ENCODE results near the gene MSANTD1. TPM values are rescaled to one million over a fixed set of nuclear protein-coding genes. Genes with fewer than 3 reads are reported as not detected.

MSANTD1 gene
- total and polyA plus RNA-seq, 8 donors: 0.31 to 5.8 (median 2.6) TPM; not detected in 2

DNA sequence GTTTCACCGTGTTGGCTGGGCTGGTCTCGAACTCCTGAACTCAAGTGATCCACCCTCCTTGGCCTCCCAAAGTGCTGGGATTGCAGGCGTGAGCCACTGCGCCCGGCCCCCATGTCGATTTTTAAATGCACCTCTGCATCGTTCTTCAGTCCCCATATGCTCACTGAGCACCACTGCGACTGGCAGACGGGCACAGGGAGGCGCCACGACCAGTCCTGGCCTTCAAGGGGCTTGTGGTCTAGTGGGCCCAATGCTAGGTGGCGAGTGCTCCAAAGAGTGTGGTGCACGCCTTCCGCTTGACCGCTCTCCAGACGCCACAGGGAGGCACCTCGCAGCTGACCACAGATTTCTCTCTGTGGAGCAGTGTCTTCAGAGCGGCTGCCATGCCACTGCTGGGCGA is 11.7 kb upstream of the MSANTD1 start:
- H3K36me3 ChIP-seq: peaks cover 60 to 99% (median 96%) of the 10 kb centered on the region in 4 donors
- no peak overlapping the region for H3K4me3 ChIP-seq
- no peak overlapping the region for H3K27ac ChIP-seq
- no peak for DNase-seq
- H3K4me1 ChIP-seq: peaks cover 6 to 21% (median 9%) of the 10 kb centered on the region in 4 donors
- H3K27me3 ChIP-seq: no peaks in the 10 kb centered on the region
- no peaks in the 10 kb centered on the region for H3K9me3 ChIP-seq
- WGBS, 5 donors: 94 to 97% (median 96%) methylated on average over 18 to 19 of the region's 19 CpGs
- no peak for TF ChIP-seq POLR2AphosphoS5 (IDR thresholded peaks at IDR 0.05)
- no peak for TF ChIP-seq EP300 (IDR thresholded peaks at IDR 0.05)
- no peak for TF ChIP-seq POLR2A (IDR thresholded peaks at IDR 0.05)
- TF ChIP-seq CTCF (IDR thresholded peaks at IDR 0.05): no peak
- intact Hi-C loops (cut with DNase I; ENCODE audit: low total_unique reads): no loop called here

DNA sequence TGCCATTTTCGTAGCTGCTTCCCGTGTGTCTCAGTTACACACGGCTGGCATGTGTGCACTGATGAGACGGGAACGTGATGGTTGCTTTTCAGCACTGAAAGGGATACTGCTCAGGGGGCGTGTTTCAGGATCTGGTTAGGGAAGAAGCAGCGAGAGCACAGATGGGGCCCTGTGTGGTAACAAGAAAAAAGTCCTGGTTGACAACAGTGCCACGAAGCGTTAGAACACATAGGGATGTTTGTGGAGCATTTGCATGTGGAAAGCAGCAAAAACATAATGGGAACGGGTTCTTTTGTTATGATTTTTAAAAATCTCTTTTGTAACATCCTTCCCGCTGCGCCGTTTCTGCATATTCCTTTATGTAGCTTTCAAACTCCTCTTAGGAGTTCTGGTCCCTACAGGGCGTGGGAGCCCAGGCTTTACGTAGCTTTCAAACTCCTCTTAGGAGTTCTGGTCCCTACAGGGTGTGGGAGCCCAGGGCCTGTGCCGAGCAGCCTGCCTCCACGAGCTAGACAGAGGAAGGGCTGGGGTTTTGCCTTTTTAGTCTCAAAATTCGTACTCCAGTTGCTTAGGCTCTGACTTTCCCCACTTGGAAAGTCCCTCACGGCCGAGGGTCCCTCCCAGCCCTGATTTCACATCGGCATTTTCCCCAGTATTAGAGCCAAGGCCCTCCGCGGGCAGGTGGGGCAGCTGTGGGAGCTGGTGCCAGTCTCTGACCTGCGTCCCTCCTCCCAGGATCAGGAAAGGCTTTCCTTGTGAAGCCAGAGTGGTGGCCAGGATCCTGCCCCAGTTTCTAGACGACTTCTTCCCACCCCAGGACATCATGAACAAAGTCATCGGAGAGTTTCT is 11.0 kb upstream of the MSANTD1 start:
- Histone ChIP-seq H3K27ac (no peak overlapping the region), H3K27me3 (no peaks in the 10 kb centered on the region), H3K9me3 (no peaks in the 10 kb centered on the region), H3K36me3 (peaks cover 55 to 99% (median 94%) of the 10 kb centered on the region in 4 donors), H3K4me1 (peaks cover 6 to 26% (median 9%) of the 10 kb centered on the region in 4 donors), H3K4me3 (no peak overlapping the region)
- intact Hi-C loops (cut with DNase I; ENCODE audit: low total_unique reads): no loop called here
- TF ChIP-seq EP300 (IDR thresholded peaks at IDR 0.05) (no peak), POLR2A (IDR thresholded peaks at IDR 0.05) (no peak), POLR2AphosphoS5 (IDR thresholded peaks at IDR 0.05) (no peak), CTCF (IDR thresholded peaks at IDR 0.05) (no peak)
- no peak for DNase-seq
- WGBS, 5 donors: 89 to 93% (median 91%) methylated on average over 26 of the region's 26 CpGs

DNA sequence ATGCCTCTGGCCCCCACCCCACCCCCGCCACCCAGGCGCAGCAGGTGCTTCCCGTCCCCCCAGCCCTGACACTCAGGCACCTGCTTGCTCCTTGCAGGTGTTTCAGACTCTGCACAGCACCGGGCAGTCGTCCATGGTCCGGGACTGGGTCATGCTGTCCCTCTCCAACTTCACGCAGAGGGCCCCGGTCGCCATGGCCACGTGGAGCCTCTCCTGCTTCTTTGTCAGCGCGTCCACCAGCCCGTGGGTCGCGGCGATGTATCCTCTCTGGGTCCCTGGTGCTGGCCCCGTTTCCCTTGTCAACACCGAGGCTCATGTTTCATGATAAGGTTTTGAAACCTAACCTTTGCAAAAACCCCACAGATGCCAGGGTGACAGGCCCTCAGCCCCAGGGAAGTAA is 10.2 kb upstream of the MSANTD1 start:
- 76 to 87% (median 78%) methylated on average over 18 of the region's 18 CpGs for WGBS, 5 donors
- intact Hi-C loops (cut with DNase I; ENCODE audit: low total_unique reads): no loop called here
- Histone ChIP-seq H3K27ac (no peak overlapping the region), H3K4me3 (no peak overlapping the region), H3K27me3 (no peaks in the 10 kb centered on the region), H3K4me1 (peaks cover 6 to 26% (median 9%) of the 10 kb centered on the region in 4 donors), H3K9me3 (no peaks in the 10 kb centered on the region), H3K36me3 (peaks cover 52 to 99% (median 92%) of the 10 kb centered on the region in 4 donors)
- no peak for DNase-seq
- TF ChIP-seq POLR2A (IDR thresholded peaks at IDR 0.05) (no peak), CTCF (IDR thresholded peaks at IDR 0.05) (no peak), POLR2AphosphoS5 (IDR thresholded peaks at IDR 0.05) (no peak), EP300 (IDR thresholded peaks at IDR 0.05) (no peak)

DNA sequence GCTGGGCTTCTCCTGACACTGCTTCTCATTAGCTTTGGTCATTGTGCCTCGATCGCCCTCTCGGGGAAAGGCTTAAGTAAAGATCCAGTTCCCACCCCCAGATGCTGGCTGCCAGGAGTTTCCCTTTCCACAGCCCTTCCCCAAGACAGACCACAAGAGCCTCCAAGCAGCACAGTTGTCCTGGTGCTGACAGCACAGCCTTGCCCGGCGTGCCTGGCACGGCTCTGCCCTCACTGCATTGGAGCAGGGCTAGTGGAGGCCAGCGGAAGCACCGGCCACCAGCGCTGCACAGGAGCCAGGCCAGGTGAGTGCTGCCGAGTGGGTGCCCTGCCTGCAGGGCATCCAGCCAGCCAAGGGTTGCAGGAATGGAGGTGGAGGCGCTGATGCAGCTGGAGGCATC is 9.7 kb upstream of the MSANTD1 start:
- no peaks in the 10 kb centered on the region for H3K27me3 ChIP-seq

More for the DNA sequence above, 9.7 kb upstream of the MSANTD1 start:
- no peaks in the 10 kb centered on the region for H3K9me3 ChIP-seq
- TF ChIP-seq CTCF (IDR thresholded peaks at IDR 0.05) (no peak), EP300 (IDR thresholded peaks at IDR 0.05) (no peak), POLR2AphosphoS5 (IDR thresholded peaks at IDR 0.05) (no peak), POLR2A (IDR thresholded peaks at IDR 0.05) (no peak)
- peaks cover 46 to 99% (median 89%) of the 10 kb centered on the region in 4 donors for H3K36me3 ChIP-seq
- intact Hi-C loops (cut with DNase I; ENCODE audit: low total_unique reads): no loop called here
- no peak overlapping the region for H3K4me3 ChIP-seq
- 90 to 95% (median 92%) methylated on average over 2 to 11 of the region's 11 CpGs for WGBS, 5 donors
- no peak overlapping the region for H3K27ac ChIP-seq
- no peak for DNase-seq
- peaks cover 6 to 26% (median 9%) of the 10 kb centered on the region in 4 donors for H3K4me1 ChIP-seq
